Fibroblast of the aortic adventitia (primary cell): ENCODE data around the gene LRRD1. TPM values are rescaled to one million over a fixed set of nuclear protein-coding genes. Genes with fewer than 3 reads are reported as not detected.
A peak's percentile ranks its signal among the peaks of the same experiment; 100 is the strongest.
"Not testable (repeated sequence)": the region's sequence is repeated elsewhere in the genome, so short reads cannot be mapped to it uniquely, and the experiment has no call there.

Experiments
- DNase-seq: peaks from one replicate; pipeline ENCODE4 v3.0.0-alpha.2; 2010; ENCODE audit warnings: low read depth
- H3K4me3 ChIP-seq: 2 replicates; pipeline ENCODE4 v1.5.1; 2011; ENCODE audit warnings: low read depth, mild to moderate bottlenecking, control low read depth, low read length, moderate library complexity
- total RNA-seq: library from RNA; depleted of rRNA; stranded (reverse); fragments of >200 nt; gene quantifications from 2 replicates; pipeline ENCODE4 v1.2.3, GENCODE V29; 2012; ENCODE audit warnings: low replicate concordance
- TF ChIP-seq, protein P1 (sequence below): IDR thresholded peaks from 2 replicates; pipeline ENCODE4 v1.5.1; 2011; ENCODE audit warnings: mild to moderate bottlenecking, low read length, control low read depth, inconsistent platforms; ENCODE audit not compliant: insufficient read depth

The LRRD1 gene
- total RNA-seq, 1 donor, result 0.09 TPM

DNA sequence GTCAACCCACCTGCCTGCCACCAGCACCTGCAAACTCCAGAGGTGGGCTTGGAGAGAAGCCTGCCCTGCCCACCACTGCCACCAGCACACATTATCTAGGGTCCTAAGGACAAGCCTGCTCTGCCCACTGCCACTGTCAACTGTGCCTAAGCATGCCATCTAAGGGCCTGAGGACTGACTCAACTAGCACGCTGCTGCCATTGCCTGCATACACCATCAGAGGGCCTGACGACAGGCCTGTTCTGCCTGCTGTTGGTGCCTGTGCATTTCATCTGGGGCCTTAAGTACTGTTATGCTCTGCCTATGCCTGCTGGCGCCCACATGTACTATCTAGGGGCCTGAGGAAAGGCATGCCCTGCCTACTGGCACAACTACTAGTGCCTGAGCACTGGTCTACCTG is 27.0 kb upstream of the LRRD1 start:
- DNase-seq, result no peak
- TF ChIP-seq, protein P1, sequence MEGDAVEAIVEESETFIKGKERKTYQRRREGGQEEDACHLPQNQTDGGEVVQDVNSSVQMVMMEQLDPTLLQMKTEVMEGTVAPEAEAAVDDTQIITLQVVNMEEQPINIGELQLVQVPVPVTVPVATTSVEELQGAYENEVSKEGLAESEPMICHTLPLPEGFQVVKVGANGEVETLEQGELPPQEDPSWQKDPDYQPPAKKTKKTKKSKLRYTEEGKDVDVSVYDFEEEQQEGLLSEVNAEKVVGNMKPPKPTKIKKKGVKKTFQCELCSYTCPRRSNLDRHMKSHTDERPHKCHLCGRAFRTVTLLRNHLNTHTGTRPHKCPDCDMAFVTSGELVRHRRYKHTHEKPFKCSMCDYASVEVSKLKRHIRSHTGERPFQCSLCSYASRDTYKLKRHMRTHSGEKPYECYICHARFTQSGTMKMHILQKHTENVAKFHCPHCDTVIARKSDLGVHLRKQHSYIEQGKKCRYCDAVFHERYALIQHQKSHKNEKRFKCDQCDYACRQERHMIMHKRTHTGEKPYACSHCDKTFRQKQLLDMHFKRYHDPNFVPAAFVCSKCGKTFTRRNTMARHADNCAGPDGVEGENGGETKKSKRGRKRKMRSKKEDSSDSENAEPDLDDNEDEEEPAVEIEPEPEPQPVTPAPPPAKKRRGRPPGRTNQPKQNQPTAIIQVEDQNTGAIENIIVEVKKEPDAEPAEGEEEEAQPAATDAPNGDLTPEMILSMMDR, result no peak
- H3K4me3 ChIP-seq, result no peak overlapping the region

- TF ChIP-seq, protein P1, result no peak
- no peak for DNase-seq
Observed at GRCh38 chr7:92200791-92201190, 21.8 kb upstream of the LRRD1 start.

GRCh38 chr7:92192326-92192725 is 13.4 kb upstream of the LRRD1 start:
- DNase-seq, result no peak
- no peak overlapping the region for H3K4me3 ChIP-seq
- TF ChIP-seq, protein P1, result no peak

More at GRCh38 chr7:92200791-92201190, 21.8 kb upstream of the LRRD1 start:
- H3K4me3 ChIP-seq, result no peak overlapping the region

DNA sequence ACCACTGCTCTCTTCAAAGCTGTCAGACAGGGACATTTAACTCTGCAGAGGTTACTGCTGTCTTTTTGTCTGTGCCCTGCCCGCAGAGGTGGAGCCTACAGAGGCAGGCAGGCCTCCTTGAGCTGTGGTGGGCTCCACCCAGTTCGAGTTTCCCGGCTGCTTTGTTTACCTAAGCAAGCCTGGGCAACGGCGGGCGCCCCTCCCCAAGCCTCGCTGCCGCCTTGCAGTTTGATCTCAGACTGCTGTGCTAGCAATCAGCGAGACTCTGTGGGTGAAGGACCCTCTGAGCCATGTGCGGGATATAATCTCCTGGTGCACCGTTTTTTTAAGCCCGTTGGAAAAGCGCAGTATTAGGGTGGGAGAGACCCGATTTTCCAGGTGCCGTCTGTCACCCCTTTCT is 10.3 kb upstream of the LRRD1 start:
- DNase-seq, H3K4me3 ChIP-seq: not testable (repeated sequence)

- DNase-seq, result not testable (repeated sequence)
Observed at GRCh38 chr7:92184294-92184693, 5.4 kb upstream of the LRRD1 start.

GRCh38 chr7:92177362-92177761 is 1.6 kb downstream of the LRRD1 start:
- DNase-seq, result peak; percentile 12
- TF ChIP-seq, protein P1, result no peak
- H3K4me3 ChIP-seq, result no peak overlapping the region

More at GRCh38 chr7:92184294-92184693, 5.4 kb upstream of the LRRD1 start:
- not testable (repeated sequence) for H3K4me3 ChIP-seq

DNA sequence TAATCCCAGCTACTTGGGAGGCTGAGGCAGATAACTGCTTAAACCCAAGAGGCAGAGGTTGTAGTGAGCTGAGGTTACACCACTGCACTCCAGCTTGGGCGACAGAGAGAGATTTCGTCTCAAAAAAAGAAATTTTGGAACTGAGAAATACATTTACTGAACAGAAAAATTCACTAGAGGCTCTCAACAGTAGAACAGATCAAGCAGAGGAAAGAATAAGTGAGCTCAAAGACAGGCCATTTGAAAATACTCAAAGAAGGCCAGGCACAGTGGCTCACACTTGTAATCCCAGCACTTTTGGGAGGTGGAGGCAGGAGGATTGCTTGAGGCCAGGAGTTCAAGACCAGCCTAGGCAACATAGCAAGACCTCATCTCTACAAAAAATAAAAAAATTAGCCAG is 9.4 kb downstream of the LRRD1 start:
- not testable (repeated sequence) for H3K4me3 ChIP-seq, DNase-seq

- TF ChIP-seq, protein P1, result no peak
- no peak overlapping the region for H3K4me3 ChIP-seq
- DNase-seq, result no peak
Observed at GRCh38 chr7:92161271-92161670, 17.7 kb downstream of the LRRD1 start.
